ENCODE measurements around the gene EXOSC9. TPM values are rescaled to one million over a fixed set of nuclear protein-coding genes. Genes with fewer than 3 reads are reported as not detected.

EXOSC9 gene
- total RNA-seq, 2 donors from 2014 or later, result 12.3 to 17.8 TPM

DNA sequence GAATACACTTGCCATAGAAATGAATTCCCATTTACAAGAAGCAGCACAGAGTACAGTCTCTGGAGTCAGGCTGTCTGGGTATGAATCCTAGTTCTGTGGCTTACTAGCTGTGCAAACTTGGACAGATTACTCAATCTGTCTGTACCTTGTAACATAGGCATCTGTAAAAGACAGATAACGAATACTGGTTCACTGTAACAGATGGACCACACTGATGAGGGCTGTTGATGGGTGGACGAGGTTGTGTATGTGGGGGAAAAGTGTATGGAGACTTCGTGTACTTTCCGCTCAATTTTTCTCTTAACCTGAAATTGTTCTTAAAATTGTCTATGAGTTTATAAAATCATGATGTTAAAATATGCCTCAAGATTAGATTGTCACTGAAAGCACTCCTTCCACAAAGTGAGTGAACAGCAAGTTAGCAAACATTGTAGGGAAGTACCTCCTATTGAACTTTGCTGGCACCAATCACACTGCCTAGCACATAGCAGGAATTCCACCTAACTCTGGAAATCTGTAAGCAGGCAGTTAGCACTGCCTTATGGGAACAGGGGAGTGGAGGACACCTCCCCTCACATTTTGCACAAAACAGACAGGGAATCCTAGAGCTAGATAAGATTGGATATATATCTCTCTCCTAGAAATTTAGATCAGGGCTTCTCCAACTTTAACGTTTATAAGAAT, 6.5 kb upstream of the EXOSC9 start:
- H3K27ac ChIP-seq, result no peak overlapping the region
- H3K27me3 ChIP-seq, result no peaks in the 10 kb centered on the region
- no peak overlapping the region for H3K4me3 ChIP-seq
- no peak overlapping the region for H3K9ac ChIP-seq (ENCODE audit: low read depth in 2 of 2, low read length in 2 of 2)
- H3K4me1 ChIP-seq, result no peaks in the 10 kb centered on the region
- intact Hi-C loops (cut with DNase I), result loop anchor here (10.0 kb wide), 1 partner anchor 90 kb away; no protein-coding TSS in a partner anchor
- no peaks in the 10 kb centered on the region for H3K36me3 ChIP-seq
- H3K9me3 ChIP-seq, result no peaks in the 10 kb centered on the region
- TF ChIP-seq, protein P1, sequence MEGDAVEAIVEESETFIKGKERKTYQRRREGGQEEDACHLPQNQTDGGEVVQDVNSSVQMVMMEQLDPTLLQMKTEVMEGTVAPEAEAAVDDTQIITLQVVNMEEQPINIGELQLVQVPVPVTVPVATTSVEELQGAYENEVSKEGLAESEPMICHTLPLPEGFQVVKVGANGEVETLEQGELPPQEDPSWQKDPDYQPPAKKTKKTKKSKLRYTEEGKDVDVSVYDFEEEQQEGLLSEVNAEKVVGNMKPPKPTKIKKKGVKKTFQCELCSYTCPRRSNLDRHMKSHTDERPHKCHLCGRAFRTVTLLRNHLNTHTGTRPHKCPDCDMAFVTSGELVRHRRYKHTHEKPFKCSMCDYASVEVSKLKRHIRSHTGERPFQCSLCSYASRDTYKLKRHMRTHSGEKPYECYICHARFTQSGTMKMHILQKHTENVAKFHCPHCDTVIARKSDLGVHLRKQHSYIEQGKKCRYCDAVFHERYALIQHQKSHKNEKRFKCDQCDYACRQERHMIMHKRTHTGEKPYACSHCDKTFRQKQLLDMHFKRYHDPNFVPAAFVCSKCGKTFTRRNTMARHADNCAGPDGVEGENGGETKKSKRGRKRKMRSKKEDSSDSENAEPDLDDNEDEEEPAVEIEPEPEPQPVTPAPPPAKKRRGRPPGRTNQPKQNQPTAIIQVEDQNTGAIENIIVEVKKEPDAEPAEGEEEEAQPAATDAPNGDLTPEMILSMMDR (IDR thresholded peaks at IDR 0.05), result no peak
- no peak for DNase-seq

- TF ChIP-seq, protein P1 (IDR thresholded peaks at IDR 0.05), result no peak
- Histone ChIP-seq H3K9me3 (no peaks in the 10 kb centered on the region), H3K9ac (ENCODE audit: low read depth in 2 of 2, low read length in 2 of 2) (no peak overlapping the region), H3K27me3 (no peaks in the 10 kb centered on the region), H3K4me3 (no peak overlapping the region), H3K36me3 (no peaks in the 10 kb centered on the region), H3K27ac (no peak overlapping the region), H3K4me1 (no peaks in the 10 kb centered on the region)
- intact Hi-C loops (cut with DNase I), result loop anchor here (10.0 kb wide), 1 partner anchor 91 kb away; no protein-coding TSS in a partner anchor
- DNase-seq, result no peak
These were observed 4.8 kb upstream of the EXOSC9 start for GRCh38 chr4:121796283-121796682.

DNA sequence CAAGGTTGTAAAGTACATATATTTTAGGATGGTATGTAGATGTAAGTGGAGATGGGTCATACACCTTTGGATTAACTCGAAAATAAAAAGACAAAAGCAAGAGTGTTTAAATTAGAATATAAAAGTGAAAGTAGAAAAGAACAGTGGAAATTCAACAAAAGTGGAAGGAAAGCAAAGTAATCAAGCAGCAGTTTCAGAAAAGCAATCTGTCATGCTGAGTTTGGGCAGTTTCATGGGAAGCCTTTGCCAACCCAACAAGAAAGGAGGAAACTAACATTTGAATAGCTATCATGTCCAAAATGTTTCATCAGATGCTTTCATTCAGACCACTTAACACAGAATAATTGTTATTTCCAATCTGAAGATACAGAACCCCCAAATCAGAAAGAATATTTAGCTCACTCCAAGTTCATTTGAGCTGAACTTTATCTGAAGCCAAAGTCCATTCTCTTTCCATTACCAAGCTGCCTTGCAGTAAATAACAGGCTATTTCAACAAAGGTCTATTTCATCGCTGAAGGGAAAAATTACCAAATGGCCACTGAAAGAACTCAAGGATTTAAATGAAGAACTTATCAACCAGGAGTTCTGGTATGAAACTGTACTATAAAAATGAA, 1.8 kb upstream of the EXOSC9 start:
- H3K27me3 ChIP-seq, result no peaks in the 10 kb centered on the region
- intact Hi-C loops (cut with DNase I), result loop anchor here (10.0 kb wide), 1 partner anchor 95 kb away; no protein-coding TSS in a partner anchor
- no peaks in the 10 kb centered on the region for H3K36me3 ChIP-seq
- no peak overlapping the region for H3K4me3 ChIP-seq
- no peaks in the 10 kb centered on the region for H3K4me1 ChIP-seq
- no peak for DNase-seq
- TF ChIP-seq, protein P1 (IDR thresholded peaks at IDR 0.05), result no peak
- no peak overlapping the region for H3K27ac ChIP-seq
- H3K9ac ChIP-seq (ENCODE audit: low read depth in 2 of 2, low read length in 2 of 2), result no peak overlapping the region
- no peaks in the 10 kb centered on the region for H3K9me3 ChIP-seq

GRCh38 chr4:121799867-121800501, 1.1 kb upstream of the EXOSC9 start:
- Histone ChIP-seq H3K27me3 (no peaks in the 10 kb centered on the region), H3K9me3 (no peaks in the 10 kb centered on the region), H3K9ac (ENCODE audit: low read depth in 2 of 2, low read length in 2 of 2) (no peak overlapping the region), H3K36me3 (no peaks in the 10 kb centered on the region), H3K4me3 (no peak overlapping the region), H3K27ac (peak overlapping the region; percentile 89), H3K4me1 (no peaks in the 10 kb centered on the region)
- intact Hi-C loops (cut with DNase I), result loop anchor here (10.0 kb wide), 1 partner anchor 95 kb away; no protein-coding TSS in a partner anchor
- no peak for DNase-seq
- TF ChIP-seq, protein P1 (IDR thresholded peaks at IDR 0.05), result no peak

GRCh38 chr4:121800638-121800960, 524 bp upstream of the EXOSC9 start:
- Histone ChIP-seq H3K4me3 (peak overlapping the region; percentile 82), H3K27ac (peak overlapping the region; percentile 89), H3K36me3 (no peaks in the 10 kb centered on the region), H3K9ac (ENCODE audit: low read depth in 2 of 2, low read length in 2 of 2) (peak overlapping the region; percentile 71 to 85), H3K9me3 (no peaks in the 10 kb centered on the region), H3K27me3 (no peaks in the 10 kb centered on the region), H3K4me1 (no peaks in the 10 kb centered on the region)
- TF ChIP-seq, protein P1 (IDR thresholded peaks at IDR 0.05), result no peak
- intact Hi-C loops (cut with DNase I), result no loop called here
- DNase-seq, result no peak

All from colonic mucosa (tissue), 4 donors.